Stimulated activated CD4-positive, alpha-beta T cell treated with anti-CD3 and anti-CD28 coated beads, Interleukin-4, amount 100 ng/mL, for 24 hours (primary cell): ENCODE data around the gene ADAMTS9.

ENCODE experiments used
- DNase-seq: peaks from one replicate; pipeline ENCODE4 v3.0.0-alpha.2; 2020

The ADAMTS9 gene

GRCh38 chr3:64530434-64531049, 157.3 kb downstream of the ADAMTS9 start:
- no peak for DNase-seq

GRCh38 chr3:64523324-64523723, 164.5 kb downstream of the ADAMTS9 start:
- no peak for DNase-seq

GRCh38 chr3:64520334-64520733, 167.5 kb downstream of the ADAMTS9 start:
- no peak for DNase-seq

DNA sequence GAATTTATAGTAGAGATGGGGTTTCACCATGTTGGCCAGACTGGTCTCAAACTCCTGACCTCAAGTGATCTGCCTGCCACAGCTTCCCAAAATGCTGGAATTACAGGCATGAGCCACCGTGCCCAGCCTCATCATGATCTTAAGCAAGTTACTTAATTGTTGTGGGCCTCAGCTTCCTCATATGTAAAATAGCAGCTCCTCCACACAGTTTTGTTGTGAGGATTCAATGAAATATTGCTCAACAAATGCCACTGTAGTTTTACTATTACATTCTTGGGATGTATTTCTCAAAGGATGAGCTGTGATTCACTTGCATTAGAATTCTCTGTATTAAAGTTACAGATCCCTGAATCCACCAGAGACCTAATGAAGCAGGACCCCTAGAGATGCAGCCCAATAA, 168.8 kb downstream of the ADAMTS9 start:
- no peak for DNase-seq

GRCh38 chr3:64518496-64518895, 169.3 kb downstream of the ADAMTS9 start:
- DNase-seq = no peak

GRCh38 chr3:64514889-64515288, 172.9 kb downstream of the ADAMTS9 start:
- no peak for DNase-seq

DNA sequence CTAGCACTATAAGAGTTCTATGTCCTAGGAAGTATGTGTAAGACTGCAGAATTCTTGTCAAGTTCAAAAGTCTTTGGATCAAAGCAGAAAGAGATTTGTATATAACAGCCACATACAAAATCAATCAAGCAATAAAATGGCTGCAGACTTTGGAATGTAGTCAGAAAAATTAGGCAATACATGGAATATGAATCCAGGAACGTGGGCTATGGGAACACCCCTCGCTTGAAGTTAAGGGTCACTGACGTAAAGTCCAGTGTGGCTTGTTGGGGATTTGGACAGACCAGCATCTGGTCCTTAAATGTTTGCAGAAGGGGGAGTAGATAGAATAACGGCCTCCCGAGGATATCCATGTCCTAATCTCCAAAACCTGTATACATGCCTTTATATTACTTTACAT, 178.6 kb downstream of the ADAMTS9 start:
- no peak for DNase-seq

- DNase-seq = no peak
Observed at GRCh38 chr3:64508140-64508539, 179.7 kb downstream of the ADAMTS9 start.

GRCh38 chr3:64506255-64506654, 181.5 kb downstream of the ADAMTS9 start:
- DNase-seq = no peak

GRCh38 chr3:64505419-64505818, 182.4 kb downstream of the ADAMTS9 start:
- DNase-seq = no peak

- DNase-seq = no peak
Observed at GRCh38 chr3:64502284-64502683, 185.5 kb downstream of the ADAMTS9 start.

GRCh38 chr3:64501298-64501906, 186.4 kb downstream of the ADAMTS9 start:
- DNase-seq = no peak

- DNase-seq = no peak
Observed at GRCh38 chr3:64496786-64497490, 190.9 kb downstream of the ADAMTS9 start.

DNA sequence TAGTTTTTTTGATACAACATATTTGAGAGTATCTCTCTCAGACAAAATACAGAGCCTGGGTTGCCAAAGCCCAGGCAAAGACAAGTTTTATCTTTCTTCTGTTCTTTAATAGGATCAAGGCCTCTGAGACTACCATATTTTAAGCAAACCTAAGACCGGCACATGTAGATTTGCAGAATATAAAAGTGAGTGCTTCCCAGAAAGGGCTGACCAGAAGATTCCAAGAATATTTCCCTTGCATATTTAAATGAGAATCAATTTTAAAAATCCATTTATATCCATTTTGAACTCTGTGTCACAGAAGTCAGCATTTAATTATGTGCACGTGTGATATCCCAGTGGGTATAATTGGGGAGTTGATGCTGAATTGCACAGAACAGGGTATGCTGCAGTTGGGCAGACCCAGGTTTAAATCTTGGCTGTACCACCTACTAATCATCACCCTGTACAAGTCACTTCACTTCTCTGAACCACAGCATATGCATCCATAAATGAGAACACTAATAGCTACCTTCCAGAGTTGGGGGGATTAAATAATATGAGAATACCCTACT, 191.9 kb downstream of the ADAMTS9 start:
- DNase-seq = no peak

DNA sequence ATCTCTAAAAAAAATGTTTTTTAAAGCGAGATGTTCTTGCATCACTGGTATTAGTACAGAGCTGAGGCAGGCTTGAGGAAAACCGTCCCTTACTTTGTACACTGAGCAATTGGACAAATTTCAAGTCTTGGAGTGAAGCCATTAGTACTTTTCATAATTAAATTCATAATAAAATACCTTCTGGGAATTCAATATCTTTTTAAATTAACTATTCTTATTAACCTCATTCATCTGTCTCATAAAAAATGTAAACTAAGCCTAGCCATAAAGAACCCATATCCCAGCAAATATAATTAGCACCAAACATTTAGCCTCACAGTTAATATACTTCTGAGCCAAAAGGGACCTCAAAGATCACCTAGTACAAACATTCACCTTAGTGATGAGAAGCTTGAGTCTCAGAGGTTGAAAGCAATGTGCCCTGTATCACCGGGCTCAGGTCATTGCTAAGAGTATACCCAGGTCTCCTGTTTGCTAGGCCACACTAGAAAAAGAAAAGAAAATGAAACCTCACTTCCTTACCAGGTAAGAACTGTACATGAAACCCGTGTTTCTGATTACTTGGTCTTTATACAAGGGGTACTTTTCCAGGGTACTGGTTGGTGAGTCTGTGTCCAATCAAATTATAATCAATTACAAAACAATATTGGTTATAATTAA, 192.5 kb downstream of the ADAMTS9 start:
- no peak for DNase-seq

DNA sequence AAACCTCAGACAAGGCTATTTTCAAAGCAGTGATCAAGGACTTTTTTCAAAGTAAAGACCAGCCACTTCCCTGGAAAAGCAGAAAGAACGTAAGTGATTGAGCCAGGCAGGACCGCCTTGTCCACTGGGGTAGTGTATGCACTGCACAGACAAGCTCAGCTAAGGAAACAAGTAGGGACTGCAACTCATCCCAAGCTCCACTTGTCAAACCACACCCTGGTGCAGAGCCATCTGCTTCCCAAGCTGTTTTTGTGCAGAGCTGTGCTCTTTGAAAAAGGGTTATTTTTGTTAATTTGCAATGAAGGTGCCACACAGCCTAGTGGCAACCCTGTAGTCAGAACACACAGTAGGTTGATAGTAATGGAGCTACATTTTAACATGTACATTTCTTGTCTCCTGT, 193.3 kb downstream of the ADAMTS9 start:
- no peak for DNase-seq

DNA sequence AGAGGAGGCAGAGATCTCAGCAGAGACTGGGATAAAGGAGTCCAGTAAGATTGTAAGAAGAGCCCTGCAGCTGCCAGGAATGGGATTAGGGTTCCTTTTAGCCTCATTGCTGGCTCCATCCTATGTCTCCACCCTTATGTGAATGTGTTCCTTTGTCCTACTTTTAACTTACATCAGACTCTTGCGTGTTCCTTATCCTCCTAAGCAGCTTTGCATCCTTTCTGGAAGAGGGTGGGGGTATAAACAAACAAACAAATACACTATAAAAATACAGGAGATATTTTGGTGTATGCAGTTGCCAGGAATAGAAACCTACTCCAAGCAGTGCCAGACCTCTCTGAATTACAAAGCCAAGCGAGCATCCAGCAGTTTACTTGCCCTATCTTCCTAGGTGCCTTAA, 194.7 kb downstream of the ADAMTS9 start:
- no peak for DNase-seq

DNA sequence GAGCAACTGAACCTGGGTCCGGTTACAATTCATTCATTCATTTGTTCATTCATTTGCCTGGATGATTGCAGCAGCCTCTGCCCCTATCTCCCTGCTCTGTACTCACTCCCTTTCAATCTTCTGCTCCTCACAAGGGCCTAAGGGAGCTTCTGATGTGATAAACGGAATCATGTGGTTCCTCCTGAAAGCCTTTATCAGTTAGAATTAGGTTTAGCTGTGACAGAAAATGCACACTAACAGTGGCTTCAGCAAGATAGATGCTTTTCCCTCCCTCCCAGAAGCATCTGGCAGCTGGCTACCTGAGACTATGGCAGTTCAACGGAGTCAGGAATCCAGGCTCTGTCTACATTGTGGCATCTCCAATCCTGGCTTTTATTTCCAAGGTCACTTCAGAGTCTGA, 196.0 kb downstream of the ADAMTS9 start:
- no peak for DNase-seq

GRCh38 chr3:64490180-64490724, 197.5 kb downstream of the ADAMTS9 start:
- DNase-seq = no peak

DNA sequence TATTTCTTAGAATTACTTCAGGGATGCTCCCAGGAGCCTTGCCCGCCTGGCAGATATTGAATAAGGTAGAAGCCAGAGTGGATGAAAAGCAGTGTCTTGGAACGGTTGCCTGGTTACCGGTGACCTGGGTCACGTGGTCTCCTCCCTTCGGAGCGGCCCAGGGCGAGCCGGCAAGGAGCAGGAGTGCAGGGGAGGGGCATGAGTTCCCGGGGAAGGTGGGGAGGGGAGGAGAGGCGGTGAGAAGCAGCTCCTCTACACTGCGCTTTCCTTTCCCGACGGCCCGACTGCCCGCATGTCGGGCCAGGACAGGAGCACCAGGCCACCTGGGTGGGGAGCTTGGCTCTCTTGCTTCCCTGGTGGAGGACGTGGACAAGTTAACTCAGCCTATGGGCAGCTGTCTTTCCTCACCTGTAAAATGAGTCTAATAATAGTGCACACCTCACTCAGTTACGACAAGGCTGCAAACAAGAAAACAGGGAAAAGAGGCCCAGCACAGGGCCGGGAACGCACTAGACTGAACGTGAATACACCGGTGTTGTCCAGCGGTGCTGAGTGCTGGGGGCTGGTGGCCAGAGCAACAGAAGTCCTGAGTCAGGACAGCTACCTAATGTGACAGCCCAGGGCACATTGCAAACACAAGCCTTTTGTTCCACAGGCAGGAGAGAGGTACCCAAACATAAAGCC, 198.3 kb downstream of the ADAMTS9 start:
- DNase-seq = no peak

DNA sequence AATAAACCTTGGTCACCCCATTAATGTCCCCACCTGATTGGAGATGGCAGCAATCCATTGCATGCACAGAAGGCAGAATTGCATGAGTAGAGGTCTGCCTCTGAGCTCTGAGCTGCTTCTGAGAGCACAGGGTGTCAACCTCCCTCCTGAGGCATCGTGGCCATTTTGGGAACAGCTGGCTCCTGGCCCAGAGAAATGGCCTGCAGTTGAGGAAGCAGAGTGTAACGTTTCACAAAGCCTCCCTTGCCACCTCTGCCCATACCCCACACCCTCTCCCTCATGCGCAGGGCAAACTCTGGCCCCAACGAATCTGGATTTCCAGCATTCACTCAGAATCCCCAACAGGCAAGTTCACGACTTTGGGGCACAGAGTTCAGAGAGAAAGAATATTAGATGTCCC, 198.9 kb downstream of the ADAMTS9 start:
- no peak for DNase-seq

- peak; percentile 71 for DNase-seq
Observed at GRCh38 chr3:64484289-64484992, 203.4 kb downstream of the ADAMTS9 start.
